H1 (cell line): ENCODE measurements around the gene FRMD3. TPM values are rescaled to one million over a fixed set of nuclear protein-coding genes. Genes with fewer than 3 reads are reported as not detected.

Source experiments
- CTCF ChIA-PET: fragments of 300-600 bp; sonication (Branson Sonifier 250); formaldehyde crosslinking; loops from one replicate; lab custom pipeline; 2021; ENCODE audit not compliant: partially characterized antibody; lab: Charles Lee
- POLR2A ChIA-PET: fragments of 300-600 bp; sonication (Branson Sonifier 250); formaldehyde crosslinking; loops from one replicate; lab custom pipeline; 2021; ENCODE audit warnings: inconsistent platforms; ENCODE audit not compliant: partially characterized antibody; lab: Charles Lee
- DNase-seq, 2 experiments: peaks; one replicate each; pipeline versions ENCODE4 v3.0.0 to v3.0.0-alpha.2; 2010 to 2022; ENCODE audit warnings: low spot score in 2 of 2, low read depth in 1 of 2, mixed read lengths in 1 of 2
- FAIRE-seq: peaks from 2 replicates; lab custom pipeline; 2011; peaks lifted over from hg19 to GRCh38; lab: Jason Lieb, UNC
- H2AFZ ChIP-seq: 2 replicates; pipeline ENCODE4 v1.8.1; 2012; ENCODE audit warnings: low read length, inconsistent platforms
- H2AK5ac ChIP-seq: 2 replicates; pipeline ENCODE4 v1.6.1; 2013; ENCODE audit warnings: low read depth, low read length
- H2BK120ac ChIP-seq: replicated peaks from 2 replicates; pipeline ENCODE3; 2013; ENCODE audit warnings: low read depth, low read length, inconsistent platforms
- H2BK12ac ChIP-seq: 2 replicates; pipeline ENCODE4 v1.6.1; 2013; ENCODE audit warnings: low read depth, low read length
- H2BK15ac ChIP-seq: 2 replicates; pipeline ENCODE4 v1.6.1; 2013; ENCODE audit warnings: low read length
- H2BK20ac ChIP-seq: 2 replicates; pipeline ENCODE4 v1.6.1; 2013; ENCODE audit warnings: low read length
- H2BK5ac ChIP-seq: 2 replicates; pipeline ENCODE4 v1.6.1; 2013; ENCODE audit warnings: low read depth, low read length
- H3K14ac ChIP-seq: 2 replicates; pipeline ENCODE4 v1.6.1; 2013; ENCODE audit warnings: inconsistent platforms; ENCODE audit not compliant: insufficient read length
- H3K18ac ChIP-seq: 2 replicates; pipeline ENCODE4 v1.6.1; 2013; ENCODE audit warnings: low read length; ENCODE audit errors: extremely low read depth
- H3K23ac ChIP-seq: 2 replicates; pipeline ENCODE4 v1.6.1; 2013; ENCODE audit warnings: inconsistent platforms; ENCODE audit not compliant: insufficient read length
- H3K23me2 ChIP-seq: 2 replicates; pipeline ENCODE4 v1.6.1; 2013; ENCODE audit warnings: low read depth, low read length
- H3K27ac ChIP-seq: 2 replicates; pipeline ENCODE4 v1.6.1; 2011; ENCODE audit warnings: low read depth, low read length, inconsistent platforms
- H3K27me3 ChIP-seq, 4 experiments: replicated peaks in 1 of 4; 1 replicate in 1 of 4; 2 replicates in 3 of 4; pipeline versions ENCODE4 v1.6.1 to v1.8.1; 2011 to 2013; ENCODE audit warnings: low read length in 3 of 4, mild to moderate bottlenecking in 3 of 4, inconsistent platforms in 2 of 4, mixed read lengths in 2 of 4, moderate library complexity in 1 of 4; ENCODE audit not compliant: control insufficient read depth in 3 of 4, insufficient read depth in 3 of 4; ENCODE audit errors: extremely low read depth in 1 of 4
- H3K36me3 ChIP-seq, 4 experiments: 2 replicates each; pipeline versions ENCODE4 v1.6.1 to v1.8.1; 2011 to 2013; ENCODE audit warnings: mild to moderate bottlenecking in 4 of 4, low read length in 3 of 4, moderate library complexity in 2 of 4, control low read depth in 1 of 4, inconsistent platforms in 1 of 4; ENCODE audit not compliant: insufficient read depth in 4 of 4, control insufficient read depth in 2 of 4
- H3K4ac ChIP-seq: replicated peaks from 2 replicates; pipeline ENCODE3; 2013; ENCODE audit warnings: low read length, low read depth, mixed read lengths, inconsistent platforms; ENCODE audit not compliant: insufficient read length
- H3K4me1 ChIP-seq, 4 experiments: replicated peaks in 1 of 4; 1 replicate in 1 of 4; 2 replicates in 3 of 4; pipeline versions ENCODE4 v1.6.1 to v1.8.1; 2011 to 2013; ENCODE audit warnings: low read length in 3 of 4, inconsistent platforms in 2 of 4, mixed read lengths in 1 of 4; ENCODE audit not compliant: insufficient read depth in 4 of 4, control insufficient read depth in 3 of 4
- H3K4me2 ChIP-seq, 2 experiments: 2 replicates each; pipeline versions ENCODE4 v1.6.1 to v1.8.1; 2011 to 2013; ENCODE audit warnings: low read depth in 2 of 2, low read length in 2 of 2, control low read depth in 1 of 2, inconsistent platforms in 1 of 2, mild to moderate bottlenecking in 1 of 2; ENCODE audit not compliant: insufficient read depth in 1 of 2
- H3K4me3 ChIP-seq, 4 experiments: fragments of 200-600, 300-600 bp in 1 of 4; sonication (generic), shearing (Covaris generic), sonication (Bioruptor Twin) in 1 of 4; 2 replicates each; pipeline versions ENCODE4 v1.5.1 to v1.8.1; 2011 to 2016; ENCODE audit warnings: low read length in 4 of 4, low read depth in 3 of 4, control low read depth in 2 of 4, inconsistent platforms in 2 of 4, mild to moderate bottlenecking in 2 of 4, mixed read lengths in 1 of 4, moderate library complexity in 1 of 4; ENCODE audit not compliant: insufficient read depth in 2 of 4; ENCODE audit errors: extremely low read depth in 1 of 4
- H3K56ac ChIP-seq: replicated peaks from 2 replicates; pipeline ENCODE3; 2013; ENCODE audit warnings: low read depth, mild to moderate bottlenecking, mixed read lengths, low read length, inconsistent platforms; ENCODE audit not compliant: insufficient read length
- H3K79me1 ChIP-seq: 2 replicates; pipeline ENCODE4 v1.6.1; 2013; ENCODE audit warnings: low read depth, low read length, control low read depth
- H3K79me2 ChIP-seq, 2 experiments: 2 replicates each; pipeline versions ENCODE4 v1.6.1 to v1.8.1; 2012 to 2013; ENCODE audit warnings: low read length in 2 of 2, mild to moderate bottlenecking in 2 of 2, inconsistent platforms in 1 of 2; ENCODE audit not compliant: insufficient read depth in 2 of 2, control insufficient read depth in 1 of 2
- H3K9ac ChIP-seq, 4 experiments: replicated peaks in 1 of 4; 1 replicate in 1 of 4; 2 replicates in 3 of 4; pipeline versions ENCODE4 v1.6.1 to v1.8.1; 2011 to 2013; ENCODE audit warnings: low read depth in 3 of 4, low read length in 3 of 4, control low read depth in 2 of 4, mild to moderate bottlenecking in 2 of 4, moderate library complexity in 2 of 4, inconsistent platforms in 1 of 4; ENCODE audit errors: extremely low read depth in 1 of 4
- H3K9me3 ChIP-seq, 2 experiments: 2 replicates each; pipeline versions ENCODE4 v1.6.1 to v1.8.1; 2012 to 2013; ENCODE audit warnings: mild to moderate bottlenecking in 2 of 2, moderate library complexity in 2 of 2, control low read depth in 1 of 2, inconsistent platforms in 1 of 2, low read depth in 1 of 2, low read length in 1 of 2, mixed read lengths in 1 of 2; ENCODE audit not compliant: insufficient read depth in 2 of 2
- H4K20me1 ChIP-seq, 2 experiments: replicated peaks in 1 of 2; 2 replicates each; pipeline versions ENCODE3 to v1.8.1; 2011 to 2013; ENCODE audit warnings: inconsistent platforms in 2 of 2, low read length in 2 of 2, mild to moderate bottlenecking in 1 of 2; ENCODE audit not compliant: insufficient read depth in 2 of 2, control insufficient read depth in 1 of 2
- H4K5ac ChIP-seq: 2 replicates; pipeline ENCODE4 v1.6.1; 2013; ENCODE audit warnings: low read length, low read depth, mixed read lengths, inconsistent platforms; ENCODE audit not compliant: insufficient read length
- H4K8ac ChIP-seq: 2 replicates; pipeline ENCODE4 v1.8.0; 2013; ENCODE audit warnings: mild to moderate bottlenecking, moderate library complexity, low read length, inconsistent platforms; ENCODE audit not compliant: insufficient read depth; ENCODE audit errors: extremely low read depth
- H4K91ac ChIP-seq: replicated peaks from 2 replicates; pipeline ENCODE3; 2013; ENCODE audit warnings: low read length, mixed read lengths, inconsistent platforms; ENCODE audit not compliant: insufficient read length
- ASH2L ChIP-seq: fragments of 200-600, 300-600 bp; sonication (generic); IDR thresholded peaks from one replicate; pipeline ENCODE4 v1.7.1; 2017; ENCODE audit warnings: low read length
- KDM4A ChIP-seq: IDR thresholded peaks from one replicate; pipeline ENCODE4 v1.7.1; 2012; ENCODE audit warnings: low read depth, mild to moderate bottlenecking, moderate library complexity, low read length, inconsistent platforms; ENCODE audit not compliant: severe bottlenecking
- NANOG ChIP-seq: IDR thresholded peaks from 2 replicates; pipeline ENCODE4 v1.6.1; 2011; ENCODE audit warnings: low read length, low read depth, mild to moderate bottlenecking, inconsistent platforms; ENCODE audit not compliant: insufficient read depth, poor library complexity, severe bottlenecking
- POLR2AphosphoS5 ChIP-seq: IDR thresholded peaks from 2 replicates; pipeline ENCODE4 v1.6.1; 2011; ENCODE audit warnings: low read depth, low read length
- POU5F1 ChIP-seq: IDR thresholded peaks from 2 replicates; pipeline ENCODE4 v1.6.1; 2011; ENCODE audit warnings: low read depth, mild to moderate bottlenecking, low read length, moderate library complexity
- RFX5 ChIP-seq: IDR thresholded peaks from 2 replicates; pipeline ENCODE4 v1.6.1; 2011; ENCODE audit warnings: low read depth, low read length, improper control_type of control experiment, borderline replicate concordance
- RXRA ChIP-seq: IDR thresholded peaks from 2 replicates; pipeline ENCODE4 v1.6.1; 2011; ENCODE audit warnings: low read depth, mild to moderate bottlenecking, low read length, moderate library complexity; ENCODE audit not compliant: insufficient read depth
- SIX5 ChIP-seq: IDR thresholded peaks from 2 replicates; pipeline ENCODE4 v1.6.1; 2011; ENCODE audit warnings: mild to moderate bottlenecking, low read depth, low read length
- SP2 ChIP-seq: IDR thresholded peaks from 2 replicates; pipeline ENCODE4 v1.6.1; 2012; ENCODE audit warnings: mild to moderate bottlenecking, low read length, inconsistent platforms
- TAF1 ChIP-seq: IDR thresholded peaks from 2 replicates; pipeline ENCODE4 v1.6.1; 2011; ENCODE audit warnings: mild to moderate bottlenecking, low read depth, low read length
- TAF7 ChIP-seq: optimal IDR thresholded peaks from 2 replicates; pipeline ENCODE3; 2011; ENCODE audit warnings: low read depth, mild to moderate bottlenecking, inconsistent platforms, low read length, moderate library complexity, borderline replicate concordance
- TCF12 ChIP-seq: IDR thresholded peaks from 2 replicates; pipeline ENCODE4 v1.6.1; 2011; ENCODE audit warnings: low read depth, mild to moderate bottlenecking, low read length
- WGBS, 2 experiments: shearing (Covaris generic) in 1 of 2; methylation state at CpG; one replicate each; pipeline versions ENCODE4 v1.1.6 to v1.1.7; 2013 to 2015; ENCODE audit warnings: low lambda C conversion rate in 2 of 2, mixed read lengths in 2 of 2, inconsistent platforms in 1 of 2, low coverage in 1 of 2, missing lambda C conversion rate in 1 of 2; ENCODE audit not compliant: insufficient replicate concordance in 2 of 2, insufficient coverage in 1 of 2, insufficient read length in 1 of 2; ENCODE audit errors: extremely low coverage in 1 of 2, missing lambda C conversion rate in 1 of 2; 5-methylcytosine and 5-hydroxymethylcytosine counted together
- polyA plus RNA-seq, 7 experiments: library from polyadenylated mRNA; depleted of rRNA in 3 of 7; stranded (reverse) in 5 of 7; unstranded in 2 of 7; fragments of >200 nt in 5 of 7; fragments of 200-250 nt in 2 of 7; gene quantifications; 1 replicate in 5 of 7; 2 replicates in 1 of 7; 4 replicates in 1 of 7; pipeline versions ENCODE4 v1.2.1 to v1.2.3, GENCODE V29; 2011 to 2013; ENCODE audit warnings: missing spikeins in 2 of 7, mixed read lengths in 2 of 7
- total RNA-seq: library from RNA; stranded (reverse); fragmentation: NEBNext Ultra II Directional; extraction: Animal tissue kit (Norgen Biotek cat#: 25700); gene quantifications from 2 replicates; pipeline ENCODE4 v1.2.1, GENCODE V29; 2021

The FRMD3 gene
- total and polyA plus RNA-seq, 2 of the 8 experiments (the other 6 are each of a cell fraction or from before 2014, with no cell fraction given), result 0.15 to 1.4 TPM

DNA sequence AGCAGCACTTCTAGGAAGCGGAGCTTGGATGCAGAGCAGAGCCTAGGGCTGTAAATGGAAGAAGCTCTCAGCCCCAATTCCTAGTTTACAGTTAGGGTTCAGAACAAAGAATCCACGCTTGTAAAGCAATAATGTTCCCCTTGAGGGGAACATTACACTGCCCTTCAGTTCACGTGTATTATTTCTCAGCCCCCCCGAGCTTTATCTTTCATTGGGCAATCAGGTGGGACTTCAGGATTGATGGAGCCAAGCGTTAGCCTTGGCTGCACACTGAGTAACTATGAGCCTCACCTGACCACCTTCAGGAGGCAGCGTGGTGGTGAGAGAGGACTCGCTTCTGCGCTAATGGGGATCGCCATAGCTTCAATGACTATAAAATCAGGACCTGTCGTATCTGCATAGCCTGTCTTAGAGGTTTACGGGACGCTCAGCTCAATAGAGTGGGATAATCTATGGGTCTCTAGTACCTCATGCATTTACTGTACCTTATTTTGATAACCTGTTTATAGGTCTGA, 318.2 kb downstream of the FRMD3 start:
- H4K91ac ChIP-seq, result no peak overlapping the region
- H3K36me3 ChIP-seq, result no peaks in the 10 kb centered on the region
- no peak overlapping the region for H3K4ac ChIP-seq
- H2AK5ac ChIP-seq, result no peak overlapping the region
- POLR2A ChIA-PET, result interaction anchor here (0.6 to 1.5 kb wide), 7 partner anchors 14 to 428 kb away, joined by 3 to 5 read pairs (median 3); partner anchors contain the start of gene RASEF
- no peak overlapping the region for H2BK12ac ChIP-seq
- peaks cover 0 to 3% (median 0%) of the 10 kb centered on the region in 4 experiments; a peak in 2 of 7 replicates for H3K4me1 ChIP-seq
- FAIRE-seq, result no peak
- WGBS, 2 experiments, result 64% methylated on average over 12 of the region's 12 CpGs; no CpG with 5 or more reads in 1 of the 2 experiments
- no peak overlapping the region for H2BK120ac ChIP-seq
- no peaks in the 10 kb centered on the region; the same call in 1 of the 2 replicates for H3K23me2 ChIP-seq
- peak overlapping the region; percentile 18 to 80 for H3K4me2 ChIP-seq
- H3K79me2 ChIP-seq, result no peaks in the 10 kb centered on the region
- CTCF ChIA-PET, result interaction anchor here (0.5 to 3.1 kb wide), 54 partner anchors 10 to 863 kb away, joined by 3 to 64 read pairs (median 4); partner anchors contain the start of gene FRMD3
- no peak overlapping the region; the same call in 1 of the 2 replicates for H4K8ac ChIP-seq
- H3K9ac ChIP-seq, result no peak overlapping the region
- H3K14ac ChIP-seq, result no peak overlapping the region
- H3K27me3 ChIP-seq, result no peaks in the 10 kb centered on the region
- DNase-seq, result no peak
- H2BK20ac ChIP-seq, result no peak overlapping the region
- no peak overlapping the region for H2AFZ ChIP-seq
- H4K5ac ChIP-seq, result no peak overlapping the region
- peak overlapping the region in 3 of 4 experiments; percentile 60 to 76 (median 72); a peak in 6 of 8 replicates for H3K4me3 ChIP-seq
- no peak overlapping the region for H2BK15ac ChIP-seq
- H3K79me1 ChIP-seq, result no peaks in the 10 kb centered on the region
- no peak overlapping the region for H3K56ac ChIP-seq
- no peak overlapping the region for H3K23ac ChIP-seq
- H2BK5ac ChIP-seq, result no peak overlapping the region
- TF ChIP-seq RFX5 (no peak), TAF1 (peak; percentile 58; the same call in 1 of the 2 replicates), POU5F1 (no peak), TCF12 (no peak), RXRA (no peak), SIX5 (no peak), SP2 (no peak), NANOG (no peak), KDM4A (no peak), POLR2AphosphoS5 (no peak), ASH2L (peak; percentile 6), TAF7 (no peak)
- TF ChIP-seq, all 59 proteins: peak for 2
- Histone ChIP-seq H3K9me3 (peaks cover 7 to 9% of the 10 kb centered on the region in 2 experiments; a peak in 2 of 4 replicates), H3K27ac (no peak overlapping the region), H4K20me1 (no peaks in the 10 kb centered on the region), H3K18ac (no peak overlapping the region)
